SK-N-SH treated with all-trans-retinoic acid at 6 μM for 48 hours (cell line): ENCODE data around the gene TRIM17.

Experiments used
- ATAC-seq: fragments of 200-7000 bp; cut with Tn5 transposase; 3 replicates; pipeline ENCODE4 v1.9.1; 2020; ENCODE audit warnings: mild to moderate bottlenecking, moderate library complexity
- ARNTL ChIP-seq: fragments of 450-650 bp; formaldehyde crosslinking; IDR thresholded peaks from 2 replicates; pipeline ENCODE4 v1.5.0; 2020; ENCODE audit warnings: low read depth, mild to moderate bottlenecking, moderate library complexity, borderline replicate concordance
- BACH2 ChIP-seq: fragments of 250-450 bp; sonication (Bioruptor Pico); IDR thresholded peaks from 2 replicates; pipeline ENCODE4 v1.9.0; 2021; ENCODE audit warnings: mild to moderate bottlenecking, borderline replicate concordance
- CSDC2 ChIP-seq: fragments of 250-450 bp; sonication (Bioruptor Pico); IDR thresholded peaks from 2 replicates; pipeline ENCODE4 v1.5.0; 2020; ENCODE audit warnings: mild to moderate bottlenecking, moderate library complexity
- ESRRG ChIP-seq: fragments of 250-450 bp; sonication (Bioruptor Pico); IDR thresholded peaks from 2 replicates; pipeline ENCODE4 v1.6.1; 2021; ENCODE audit warnings: mild to moderate bottlenecking
- GLIS3 ChIP-seq: fragments of 250-450 bp; sonication (Bioruptor Pico); IDR thresholded peaks from 2 replicates; pipeline ENCODE4 v1.5.0; 2020; ENCODE audit warnings: mild to moderate bottlenecking, moderate library complexity
- ISL1 ChIP-seq: fragments of 250-450 bp; sonication (Bioruptor Pico); IDR thresholded peaks from 2 replicates; pipeline ENCODE4 v2.1.2; 2022; ENCODE audit warnings: mild to moderate bottlenecking, moderate library complexity
- OSR1 ChIP-seq: fragments of 250-450 bp; sonication (Bioruptor Pico); IDR thresholded peaks from 2 replicates; pipeline ENCODE4 v1.8.0; 2022; ENCODE audit warnings: moderate library complexity, mild to moderate bottlenecking, inconsistent platforms
- PPARA ChIP-seq: fragments of 250-450 bp; sonication (Bioruptor Pico); IDR thresholded peaks from 2 replicates; pipeline ENCODE4 v1.5.0; 2020; ENCODE audit warnings: mild to moderate bottlenecking, borderline replicate concordance
- RARB ChIP-seq: fragments of 250-450 bp; sonication (Bioruptor Pico); IDR thresholded peaks from 2 replicates; pipeline ENCODE4 v1.8.0; 2021; ENCODE audit warnings: mild to moderate bottlenecking, moderate library complexity
- SNAI2 ChIP-seq: fragments of 250-450 bp; sonication (Bioruptor Pico); IDR thresholded peaks from 2 replicates; pipeline ENCODE4 v1.5.0; 2020; ENCODE audit warnings: mild to moderate bottlenecking, moderate library complexity
- TCF4 ChIP-seq: fragments of 250-450 bp; sonication (Bioruptor Pico); IDR thresholded peaks from 2 replicates; pipeline ENCODE4 v1.8.0; 2021; ENCODE audit warnings: mild to moderate bottlenecking, moderate library complexity, borderline replicate concordance
- ZC3H10 ChIP-seq: fragments of 250-450 bp; sonication (Bioruptor Pico); IDR thresholded peaks from 2 replicates; pipeline ENCODE4 v1.5.1; 2021; ENCODE audit warnings: mild to moderate bottlenecking, moderate library complexity
- ZFP3 ChIP-seq: fragments of 250-450 bp; sonication (Bioruptor Pico); IDR thresholded peaks from 2 replicates; pipeline ENCODE4 v1.5.0; 2020; ENCODE audit warnings: mild to moderate bottlenecking, moderate library complexity
- ZFP30 ChIP-seq: fragments of 450-650 bp; formaldehyde crosslinking; IDR thresholded peaks from 2 replicates; pipeline ENCODE4 v1.5.0; 2022; ENCODE audit warnings: mild to moderate bottlenecking, moderate library complexity
- ZNF565 ChIP-seq: fragments of 450-650 bp; formaldehyde crosslinking; conservative IDR thresholded peaks from 2 replicates; pipeline ENCODE4 v1.5.0; 2020; ENCODE audit warnings: low read depth, mild to moderate bottlenecking, moderate library complexity
- ZNF70 ChIP-seq: fragments of 450-650 bp; formaldehyde crosslinking; IDR thresholded peaks from 2 replicates; pipeline ENCODE4 v1.5.0; 2020; ENCODE audit warnings: mild to moderate bottlenecking, moderate library complexity
- ZNF8 ChIP-seq: fragments of 450-650 bp; formaldehyde crosslinking; IDR thresholded peaks from 2 replicates; pipeline ENCODE4 v1.5.0; 2020; ENCODE audit warnings: mild to moderate bottlenecking, moderate library complexity
- TF ChIP-seq, protein P1 (sequence below): fragments of 250-450 bp; sonication (Bioruptor Pico); IDR thresholded peaks from 2 replicates; pipeline ENCODE4 v1.5.1; 2021; ENCODE audit warnings: mild to moderate bottlenecking, moderate library complexity
- TF ChIP-seq, protein P2 (sequence below): fragments of 250-450 bp; sonication (Bioruptor Pico); IDR thresholded peaks from 2 replicates; pipeline ENCODE4 v1.5.1; 2020; ENCODE audit warnings: low read depth, mild to moderate bottlenecking, moderate library complexity
- TF ChIP-seq, protein P3 (sequence below): fragments of 250-450 bp; sonication (Bioruptor Pico); IDR thresholded peaks from 2 replicates; pipeline ENCODE4 v1.5.0; 2020; ENCODE audit warnings: mild to moderate bottlenecking, moderate library complexity
- TF ChIP-seq, protein P4 (sequence below): fragments of 250-450 bp; sonication (Bioruptor Pico); IDR thresholded peaks from 2 replicates; pipeline ENCODE4 v1.8.0; 2020; ENCODE audit warnings: mild to moderate bottlenecking, moderate library complexity, borderline replicate concordance
- TF ChIP-seq, protein P5 (sequence below): fragments of 250-450 bp; sonication (Bioruptor Pico); IDR thresholded peaks from 2 replicates; pipeline ENCODE4 v1.8.0; 2021; ENCODE audit warnings: low read depth, mild to moderate bottlenecking, moderate library complexity, borderline replicate concordance

The TRIM17 gene

DNA sequence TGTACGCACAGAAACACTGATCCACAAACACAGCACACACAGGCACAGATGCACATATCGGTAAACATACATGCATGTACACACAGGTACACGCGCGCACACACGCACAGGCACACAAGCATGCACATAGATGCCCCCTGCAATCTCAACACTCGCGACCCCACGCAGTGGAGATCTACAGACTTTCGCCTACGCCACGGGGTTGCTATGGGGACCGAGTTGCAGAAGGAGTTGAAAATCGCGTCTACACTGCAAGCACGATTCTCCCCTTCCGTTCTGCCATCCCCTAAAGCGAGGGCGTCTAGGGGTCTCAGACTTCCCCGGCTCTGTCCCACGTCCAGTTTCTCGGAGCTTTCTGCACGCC lies 826 bp downstream of the TRIM17 start:
- TF ChIP-seq ZNF8 (CRISPR knock-in tag): no peak
- TF ChIP-seq SNAI2: no peak
- TF ChIP-seq, protein P1, sequence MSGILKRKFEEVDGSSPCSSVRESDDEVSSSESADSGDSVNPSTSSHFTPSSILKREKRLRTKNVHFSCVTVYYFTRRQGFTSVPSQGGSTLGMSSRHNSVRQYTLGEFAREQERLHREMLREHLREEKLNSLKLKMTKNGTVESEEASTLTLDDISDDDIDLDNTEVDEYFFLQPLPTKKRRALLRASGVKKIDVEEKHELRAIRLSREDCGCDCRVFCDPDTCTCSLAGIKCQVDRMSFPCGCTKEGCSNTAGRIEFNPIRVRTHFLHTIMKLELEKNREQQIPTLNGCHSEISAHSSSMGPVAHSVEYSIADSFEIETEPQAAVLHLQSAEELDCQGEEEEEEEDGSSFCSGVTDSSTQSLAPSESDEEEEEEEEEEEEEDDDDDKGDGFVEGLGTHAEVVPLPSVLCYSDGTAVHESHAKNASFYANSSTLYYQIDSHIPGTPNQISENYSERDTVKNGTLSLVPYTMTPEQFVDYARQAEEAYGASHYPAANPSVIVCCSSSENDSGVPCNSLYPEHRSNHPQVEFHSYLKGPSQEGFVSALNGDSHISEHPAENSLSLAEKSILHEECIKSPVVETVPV (CRISPR knock-in tag): no peak
- no peak for TF ChIP-seq RARB (CRISPR knock-in tag)
- TF ChIP-seq ZC3H10: no peak
- no peak for TF ChIP-seq BACH2 (CRISPR knock-in tag)
- TF ChIP-seq, protein P2, sequence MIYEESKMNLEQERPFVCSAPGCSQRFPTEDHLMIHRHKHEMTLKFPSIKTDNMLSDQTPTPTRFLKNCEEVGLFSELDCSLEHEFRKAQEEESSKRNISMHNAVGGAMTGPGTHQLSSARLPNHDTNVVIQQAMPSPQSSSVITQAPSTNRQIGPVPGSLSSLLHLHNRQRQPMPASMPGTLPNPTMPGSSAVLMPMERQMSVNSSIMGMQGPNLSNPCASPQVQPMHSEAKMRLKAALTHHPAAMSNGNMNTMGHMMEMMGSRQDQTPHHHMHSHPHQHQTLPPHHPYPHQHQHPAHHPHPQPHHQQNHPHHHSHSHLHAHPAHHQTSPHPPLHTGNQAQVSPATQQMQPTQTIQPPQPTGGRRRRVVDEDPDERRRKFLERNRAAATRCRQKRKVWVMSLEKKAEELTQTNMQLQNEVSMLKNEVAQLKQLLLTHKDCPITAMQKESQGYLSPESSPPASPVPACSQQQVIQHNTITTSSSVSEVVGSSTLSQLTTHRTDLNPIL (CRISPR knock-in tag): no peak
- TF ChIP-seq CSDC2 (CRISPR knock-in tag): no peak
- no peak for TF ChIP-seq ZNF70 (CRISPR knock-in tag)
- TF ChIP-seq, protein P3, sequence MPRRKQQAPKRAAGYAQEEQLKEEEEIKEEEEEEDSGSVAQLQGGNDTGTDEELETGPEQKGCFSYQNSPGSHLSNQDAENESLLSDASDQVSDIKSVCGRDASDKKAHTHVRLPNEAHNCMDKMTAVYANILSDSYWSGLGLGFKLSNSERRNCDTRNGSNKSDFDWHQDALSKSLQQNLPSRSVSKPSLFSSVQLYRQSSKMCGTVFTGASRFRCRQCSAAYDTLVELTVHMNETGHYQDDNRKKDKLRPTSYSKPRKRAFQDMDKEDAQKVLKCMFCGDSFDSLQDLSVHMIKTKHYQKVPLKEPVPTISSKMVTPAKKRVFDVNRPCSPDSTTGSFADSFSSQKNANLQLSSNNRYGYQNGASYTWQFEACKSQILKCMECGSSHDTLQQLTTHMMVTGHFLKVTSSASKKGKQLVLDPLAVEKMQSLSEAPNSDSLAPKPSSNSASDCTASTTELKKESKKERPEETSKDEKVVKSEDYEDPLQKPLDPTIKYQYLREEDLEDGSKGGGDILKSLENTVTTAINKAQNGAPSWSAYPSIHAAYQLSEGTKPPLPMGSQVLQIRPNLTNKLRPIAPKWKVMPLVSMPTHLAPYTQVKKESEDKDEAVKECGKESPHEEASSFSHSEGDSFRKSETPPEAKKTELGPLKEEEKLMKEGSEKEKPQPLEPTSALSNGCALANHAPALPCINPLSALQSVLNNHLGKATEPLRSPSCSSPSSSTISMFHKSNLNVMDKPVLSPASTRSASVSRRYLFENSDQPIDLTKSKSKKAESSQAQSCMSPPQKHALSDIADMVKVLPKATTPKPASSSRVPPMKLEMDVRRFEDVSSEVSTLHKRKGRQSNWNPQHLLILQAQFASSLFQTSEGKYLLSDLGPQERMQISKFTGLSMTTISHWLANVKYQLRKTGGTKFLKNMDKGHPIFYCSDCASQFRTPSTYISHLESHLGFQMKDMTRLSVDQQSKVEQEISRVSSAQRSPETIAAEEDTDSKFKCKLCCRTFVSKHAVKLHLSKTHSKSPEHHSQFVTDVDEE: no peak
- TF ChIP-seq ESRRG: no peak
- no peak for TF ChIP-seq ZFP30 (CRISPR knock-in tag)
- TF ChIP-seq, protein P4, sequence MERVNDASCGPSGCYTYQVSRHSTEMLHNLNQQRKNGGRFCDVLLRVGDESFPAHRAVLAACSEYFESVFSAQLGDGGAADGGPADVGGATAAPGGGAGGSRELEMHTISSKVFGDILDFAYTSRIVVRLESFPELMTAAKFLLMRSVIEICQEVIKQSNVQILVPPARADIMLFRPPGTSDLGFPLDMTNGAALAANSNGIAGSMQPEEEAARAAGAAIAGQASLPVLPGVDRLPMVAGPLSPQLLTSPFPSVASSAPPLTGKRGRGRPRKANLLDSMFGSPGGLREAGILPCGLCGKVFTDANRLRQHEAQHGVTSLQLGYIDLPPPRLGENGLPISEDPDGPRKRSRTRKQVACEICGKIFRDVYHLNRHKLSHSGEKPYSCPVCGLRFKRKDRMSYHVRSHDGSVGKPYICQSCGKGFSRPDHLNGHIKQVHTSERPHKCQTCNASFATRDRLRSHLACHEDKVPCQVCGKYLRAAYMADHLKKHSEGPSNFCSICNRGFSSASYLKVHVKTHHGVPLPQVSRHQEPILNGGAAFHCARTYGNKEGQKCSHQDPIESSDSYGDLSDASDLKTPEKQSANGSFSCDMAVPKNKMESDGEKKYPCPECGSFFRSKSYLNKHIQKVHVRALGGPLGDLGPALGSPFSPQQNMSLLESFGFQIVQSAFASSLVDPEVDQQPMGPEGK (CRISPR knock-in tag): no peak
- no peak for TF ChIP-seq PPARA (CRISPR knock-in tag)
- no peak for TF ChIP-seq TCF4 (CRISPR knock-in tag)
- no peak for TF ChIP-seq ISL1
- TF ChIP-seq ARNTL (CRISPR knock-in tag): no peak
- TF ChIP-seq, protein P5, sequence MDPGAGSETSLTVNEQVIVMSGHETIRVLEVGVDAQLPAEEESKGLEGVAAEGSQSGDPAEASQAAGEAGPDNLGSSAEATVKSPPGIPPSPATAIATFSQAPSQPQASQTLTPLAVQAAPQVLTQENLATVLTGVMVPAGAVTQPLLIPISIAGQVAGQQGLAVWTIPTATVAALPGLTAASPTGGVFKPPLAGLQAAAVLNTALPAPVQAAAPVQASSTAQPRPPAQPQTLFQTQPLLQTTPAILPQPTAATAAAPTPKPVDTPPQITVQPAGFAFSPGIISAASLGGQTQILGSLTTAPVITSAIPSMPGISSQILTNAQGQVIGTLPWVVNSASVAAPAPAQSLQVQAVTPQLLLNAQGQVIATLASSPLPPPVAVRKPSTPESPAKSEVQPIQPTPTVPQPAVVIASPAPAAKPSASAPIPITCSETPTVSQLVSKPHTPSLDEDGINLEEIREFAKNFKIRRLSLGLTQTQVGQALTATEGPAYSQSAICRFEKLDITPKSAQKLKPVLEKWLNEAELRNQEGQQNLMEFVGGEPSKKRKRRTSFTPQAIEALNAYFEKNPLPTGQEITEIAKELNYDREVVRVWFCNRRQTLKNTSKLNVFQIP (CRISPR knock-in tag): no peak
- peak; percentile 2 for ATAC-seq

DNA sequence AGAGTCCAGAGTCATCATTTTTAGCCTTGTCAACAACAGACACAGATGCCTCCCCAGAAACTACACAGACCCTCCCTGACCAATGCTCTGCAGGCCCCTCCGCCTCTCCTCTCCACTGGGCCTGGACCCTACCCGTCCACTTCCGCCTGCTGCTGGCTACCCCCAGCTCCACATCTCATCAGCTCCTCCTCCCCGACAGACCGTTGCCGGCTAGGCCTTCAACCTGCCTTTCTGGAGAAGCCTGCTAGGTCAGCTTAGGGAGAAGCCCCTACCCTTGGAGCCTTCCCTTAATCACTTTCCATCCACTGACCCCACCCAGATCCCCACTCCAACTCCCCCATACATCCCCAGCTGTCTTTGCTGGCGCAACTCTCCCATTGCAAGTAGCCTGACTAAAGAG lies 1.4 kb downstream of the TRIM17 start:
- no peak for TF ChIP-seq ISL1
- ATAC-seq: no peak

DNA sequence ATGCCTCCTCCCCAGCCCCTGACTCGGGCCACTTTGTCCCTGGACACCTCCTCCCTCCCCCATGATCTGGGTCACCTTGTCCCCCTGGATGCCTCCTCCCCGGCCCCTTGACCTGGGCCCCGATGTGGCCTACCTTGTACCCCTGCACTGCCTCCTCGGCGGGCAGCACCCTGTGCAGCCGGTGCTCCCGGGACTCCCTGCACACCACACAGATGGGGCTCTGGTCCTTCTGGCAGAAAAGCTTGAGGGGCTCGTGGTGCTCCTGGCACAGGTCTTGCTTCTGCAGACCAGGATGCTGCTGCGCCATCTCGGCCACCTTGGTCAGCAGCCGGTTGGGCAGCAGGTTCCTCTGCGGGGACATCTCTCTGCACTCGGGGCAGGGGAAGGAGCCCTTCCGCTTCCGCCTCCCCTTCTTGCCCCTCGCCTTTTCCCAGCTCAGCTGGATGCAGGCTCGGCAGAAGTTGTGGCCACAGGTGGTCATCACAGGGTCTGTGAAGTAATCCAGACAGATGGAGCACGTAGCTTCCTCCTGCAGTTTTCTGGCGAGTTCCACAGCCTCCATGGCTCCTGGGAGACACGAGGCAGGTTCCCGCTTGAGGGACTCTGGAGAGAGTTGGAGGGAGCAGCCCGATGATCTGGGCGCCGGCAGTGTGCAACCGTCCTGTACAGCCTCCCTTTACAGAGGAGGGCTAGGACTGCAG lies 2.0 kb downstream of the TRIM17 start:
- no peak for ATAC-seq
- TF ChIP-seq CSDC2 (CRISPR knock-in tag) (no peak), ZNF565 (no peak), ISL1 (no peak), OSR1 (no peak), SNAI2 (no peak), ZNF8 (CRISPR knock-in tag) (no peak), ZC3H10 (no peak), TCF4 (CRISPR knock-in tag) (no peak), ARNTL (CRISPR knock-in tag) (no peak), BACH2 (CRISPR knock-in tag) (no peak), PPARA (CRISPR knock-in tag) (no peak), RARB (CRISPR knock-in tag) (no peak), ZFP30 (CRISPR knock-in tag) (no peak), GLIS3 (CRISPR knock-in tag) (no peak), ZFP3 (no peak)
- TF ChIP-seq, protein P3: no peak
- TF ChIP-seq, protein P2 (CRISPR knock-in tag): no peak
